ENCODE measurements around the gene CADM1.

DNA sequence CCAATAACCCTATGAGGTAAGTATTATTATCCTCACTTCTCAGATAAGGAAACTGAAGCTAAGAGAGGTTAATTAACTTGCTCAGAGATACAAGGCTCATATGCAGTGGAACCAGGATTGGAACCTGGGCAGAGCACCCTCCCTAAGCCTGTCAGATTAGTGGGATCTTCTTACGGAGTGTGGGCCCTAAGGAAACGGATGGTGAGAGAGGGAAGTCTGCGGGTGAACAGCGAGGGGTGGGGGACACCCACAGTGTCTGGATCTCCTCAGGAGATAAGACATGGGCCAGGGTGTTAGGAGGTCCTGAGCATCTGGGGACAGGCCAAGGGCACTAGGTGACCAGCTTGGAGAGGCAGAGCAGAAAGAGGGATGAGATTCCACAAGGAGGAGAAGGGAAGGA, 376.0 kb downstream of the CADM1 start:
- TF ChIP-seq, protein P1, sequence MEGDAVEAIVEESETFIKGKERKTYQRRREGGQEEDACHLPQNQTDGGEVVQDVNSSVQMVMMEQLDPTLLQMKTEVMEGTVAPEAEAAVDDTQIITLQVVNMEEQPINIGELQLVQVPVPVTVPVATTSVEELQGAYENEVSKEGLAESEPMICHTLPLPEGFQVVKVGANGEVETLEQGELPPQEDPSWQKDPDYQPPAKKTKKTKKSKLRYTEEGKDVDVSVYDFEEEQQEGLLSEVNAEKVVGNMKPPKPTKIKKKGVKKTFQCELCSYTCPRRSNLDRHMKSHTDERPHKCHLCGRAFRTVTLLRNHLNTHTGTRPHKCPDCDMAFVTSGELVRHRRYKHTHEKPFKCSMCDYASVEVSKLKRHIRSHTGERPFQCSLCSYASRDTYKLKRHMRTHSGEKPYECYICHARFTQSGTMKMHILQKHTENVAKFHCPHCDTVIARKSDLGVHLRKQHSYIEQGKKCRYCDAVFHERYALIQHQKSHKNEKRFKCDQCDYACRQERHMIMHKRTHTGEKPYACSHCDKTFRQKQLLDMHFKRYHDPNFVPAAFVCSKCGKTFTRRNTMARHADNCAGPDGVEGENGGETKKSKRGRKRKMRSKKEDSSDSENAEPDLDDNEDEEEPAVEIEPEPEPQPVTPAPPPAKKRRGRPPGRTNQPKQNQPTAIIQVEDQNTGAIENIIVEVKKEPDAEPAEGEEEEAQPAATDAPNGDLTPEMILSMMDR (IDR thresholded peaks at IDR 0.05; ENCODE audit: borderline replicate concordance, extremely low read depth, low read length, poor library complexity, severe bottlenecking) = no peak
- TF ChIP-seq EZH2 (IDR thresholded peaks at IDR 0.05; ENCODE audit: borderline replicate concordance, low read depth, low read length, severe bottlenecking) = no peak

Data from DND-41 (cell line).